ENCODE results near the gene GRIP1. TPM values are rescaled to one million over a fixed set of nuclear protein-coding genes. Genes with fewer than 3 reads are reported as not detected.

The GRIP1 gene
- total RNA-seq, 4 donors from 2014 or later = 0.22 to 3.0 (median 1.6) TPM

DNA sequence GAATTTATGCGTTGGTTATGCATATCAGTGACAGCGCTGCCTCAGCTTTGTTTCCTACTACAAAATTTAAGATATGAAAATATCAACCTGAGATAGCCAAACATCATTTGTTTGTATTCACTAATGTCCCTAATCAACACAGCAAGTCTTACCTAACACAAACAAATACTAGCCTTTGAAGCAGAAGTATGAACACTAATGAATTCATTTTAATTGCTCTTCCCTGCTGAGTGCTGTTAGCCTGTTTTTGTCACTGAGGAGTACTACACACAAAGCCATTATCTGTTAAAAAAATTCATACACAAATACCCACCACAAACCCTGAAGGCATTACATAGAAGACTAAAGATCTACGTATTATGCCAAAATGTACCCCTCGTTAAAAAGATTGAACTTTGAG is 225.8 kb downstream of the GRIP1 start:
- H3K27me3 ChIP-seq = no peaks in the 10 kb centered on the region
- no peak overlapping the region for H3K27ac ChIP-seq
- WGBS, 2 donors = 69 to 76% methylated on average over 4 of the region's 4 CpGs

DNA sequence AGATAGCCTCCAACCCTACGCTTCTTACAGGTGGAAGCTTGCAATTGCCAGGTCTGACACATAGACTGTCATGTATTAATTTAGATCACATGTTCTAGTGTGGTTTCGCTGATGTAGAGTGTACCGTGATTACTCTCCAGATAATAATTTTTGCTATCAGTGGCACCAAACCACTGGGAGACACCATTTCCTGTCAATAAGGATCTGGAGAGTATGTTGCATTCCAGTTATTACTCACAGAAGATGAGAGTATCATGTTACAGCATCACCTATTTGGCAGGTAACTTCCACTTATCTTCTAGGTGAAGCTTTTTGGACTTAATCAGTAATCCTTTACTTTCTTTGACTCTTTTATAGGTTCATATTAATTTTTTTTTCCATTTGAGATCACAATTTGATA is 229.3 kb downstream of the GRIP1 start:
- Histone ChIP-seq H3K4me3 (no peak overlapping the region), H3K36me3 (no peaks in the 10 kb centered on the region), H3K4me1 (no peaks in the 10 kb centered on the region), H3K9me3 (no peaks in the 10 kb centered on the region), H3K27me3 (no peaks in the 10 kb centered on the region), H3K27ac (no peak overlapping the region)
- WGBS, 2 donors = 89 to 93% methylated on average over 3 of the region's 3 CpGs
- DNase-seq (ENCODE audit: low spot score in 2 of 2) = no peak
- no peak for TF ChIP-seq EP300 (IDR thresholded peaks at IDR 0.05)
- TF ChIP-seq POLR2A (IDR thresholded peaks at IDR 0.05) = no peak
- TF ChIP-seq, protein P1, sequence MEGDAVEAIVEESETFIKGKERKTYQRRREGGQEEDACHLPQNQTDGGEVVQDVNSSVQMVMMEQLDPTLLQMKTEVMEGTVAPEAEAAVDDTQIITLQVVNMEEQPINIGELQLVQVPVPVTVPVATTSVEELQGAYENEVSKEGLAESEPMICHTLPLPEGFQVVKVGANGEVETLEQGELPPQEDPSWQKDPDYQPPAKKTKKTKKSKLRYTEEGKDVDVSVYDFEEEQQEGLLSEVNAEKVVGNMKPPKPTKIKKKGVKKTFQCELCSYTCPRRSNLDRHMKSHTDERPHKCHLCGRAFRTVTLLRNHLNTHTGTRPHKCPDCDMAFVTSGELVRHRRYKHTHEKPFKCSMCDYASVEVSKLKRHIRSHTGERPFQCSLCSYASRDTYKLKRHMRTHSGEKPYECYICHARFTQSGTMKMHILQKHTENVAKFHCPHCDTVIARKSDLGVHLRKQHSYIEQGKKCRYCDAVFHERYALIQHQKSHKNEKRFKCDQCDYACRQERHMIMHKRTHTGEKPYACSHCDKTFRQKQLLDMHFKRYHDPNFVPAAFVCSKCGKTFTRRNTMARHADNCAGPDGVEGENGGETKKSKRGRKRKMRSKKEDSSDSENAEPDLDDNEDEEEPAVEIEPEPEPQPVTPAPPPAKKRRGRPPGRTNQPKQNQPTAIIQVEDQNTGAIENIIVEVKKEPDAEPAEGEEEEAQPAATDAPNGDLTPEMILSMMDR (IDR thresholded peaks at IDR 0.05) = no peak

More for the DNA sequence above, 225.8 kb downstream of the GRIP1 start:
- H3K4me1 ChIP-seq = no peaks in the 10 kb centered on the region
- no peak overlapping the region for H3K4me3 ChIP-seq
- no peak for DNase-seq (ENCODE audit: low spot score in 2 of 2)
- H3K36me3 ChIP-seq = no peaks in the 10 kb centered on the region
- no peaks in the 10 kb centered on the region for H3K9me3 ChIP-seq
- TF ChIP-seq EP300 (IDR thresholded peaks at IDR 0.05) (no peak), POLR2A (IDR thresholded peaks at IDR 0.05) (no peak)
- TF ChIP-seq, protein P1 (IDR thresholded peaks at IDR 0.05) = no peak

DNA sequence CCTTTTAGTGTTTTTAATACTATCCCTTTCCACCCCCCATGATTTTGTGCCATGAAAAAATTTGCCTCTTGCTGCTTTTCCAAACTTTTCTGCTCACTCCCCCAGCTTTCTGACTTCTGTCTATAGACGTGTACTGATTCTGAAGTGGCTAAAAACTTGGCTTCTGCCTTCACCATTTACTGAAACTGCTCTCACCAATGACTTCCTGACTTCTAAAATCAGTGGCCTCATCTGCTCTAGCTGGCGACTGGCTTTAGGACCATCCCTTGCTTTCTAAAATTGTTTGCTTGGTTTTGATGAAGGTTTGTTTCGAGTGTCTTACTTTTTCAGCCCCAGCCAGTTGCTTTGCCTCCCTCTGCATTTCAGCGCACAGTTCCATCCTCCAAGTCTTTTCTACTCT is 231.2 kb downstream of the GRIP1 start:
- Histone ChIP-seq H3K36me3 (no peaks in the 10 kb centered on the region), H3K27me3 (no peaks in the 10 kb centered on the region), H3K9me3 (no peaks in the 10 kb centered on the region), H3K4me3 (no peak overlapping the region), H3K27ac (no peak overlapping the region), H3K4me1 (no peaks in the 10 kb centered on the region)
- no peak for TF ChIP-seq POLR2A (IDR thresholded peaks at IDR 0.05)
- TF ChIP-seq EP300 (IDR thresholded peaks at IDR 0.05) = no peak
- TF ChIP-seq, protein P1 (IDR thresholded peaks at IDR 0.05) = no peak
- no peak for DNase-seq (ENCODE audit: low spot score in 2 of 2)
- WGBS, 2 donors = 83 to 87% methylated on average over 4 of the region's 4 CpGs

DNA sequence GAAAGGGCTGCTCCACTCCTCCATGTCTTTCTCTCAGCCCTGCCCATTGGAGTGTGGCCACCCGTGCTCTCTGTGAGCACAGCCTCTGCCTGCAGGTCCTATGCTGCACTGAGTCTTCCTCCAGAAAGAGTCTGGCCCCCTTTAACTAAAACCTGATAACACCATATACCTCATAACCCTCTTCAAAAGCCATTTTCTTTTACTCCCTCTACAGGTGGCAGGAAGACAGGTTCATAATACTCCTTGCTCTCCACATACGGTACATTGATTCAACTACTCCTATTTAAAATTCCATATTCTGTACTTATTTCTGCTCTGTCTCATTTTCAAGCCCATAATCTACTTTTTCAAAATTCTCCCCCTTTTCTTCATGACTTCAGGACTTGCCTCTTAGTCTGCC is 232.6 kb downstream of the GRIP1 start:
- WGBS, 2 donors = 83 to 88% methylated on average over 2 of the region's 2 CpGs
- H3K9me3 ChIP-seq = no peaks in the 10 kb centered on the region
- H3K27me3 ChIP-seq = no peaks in the 10 kb centered on the region
- H3K4me3 ChIP-seq = no peak overlapping the region
- H3K36me3 ChIP-seq = no peaks in the 10 kb centered on the region
- TF ChIP-seq, protein P1 (IDR thresholded peaks at IDR 0.05) = no peak
- TF ChIP-seq EP300 (IDR thresholded peaks at IDR 0.05) (no peak), POLR2A (IDR thresholded peaks at IDR 0.05) (no peak)
- no peak for DNase-seq (ENCODE audit: low spot score in 2 of 2)
- H3K27ac ChIP-seq = no peak overlapping the region
- H3K4me1 ChIP-seq = no peaks in the 10 kb centered on the region

DNA sequence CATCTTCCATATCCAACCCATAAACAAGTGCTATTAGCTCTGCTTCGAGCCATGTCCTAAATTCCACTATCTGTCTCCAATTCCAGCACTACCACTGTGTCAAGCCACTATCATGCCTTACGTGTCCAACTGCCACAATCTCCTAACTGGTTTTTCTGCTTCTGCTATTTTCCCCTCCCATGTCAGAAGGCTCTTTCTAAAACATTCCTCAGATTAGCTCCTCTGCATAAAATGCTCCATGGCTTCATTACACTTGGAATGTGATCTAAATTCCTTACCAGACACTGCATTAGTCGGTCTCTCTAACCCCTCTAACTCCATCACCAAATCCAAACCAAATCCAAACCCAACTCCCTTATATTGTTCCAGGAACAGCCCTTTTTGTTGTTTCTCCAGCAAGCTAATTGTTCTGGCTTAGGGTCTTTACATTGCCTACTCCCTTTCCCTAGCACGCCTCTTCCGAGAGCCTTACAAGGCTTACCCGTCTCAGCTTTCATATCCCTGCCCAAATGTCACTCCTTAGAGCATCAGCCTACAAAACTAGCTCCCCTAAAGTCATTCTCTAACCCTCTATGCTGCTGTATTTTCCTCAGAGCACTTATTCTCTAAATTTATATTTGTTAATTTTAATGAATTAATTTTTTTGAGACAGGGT is 236.8 kb downstream of the GRIP1 start:
- WGBS, 2 donors = 87 to 91% methylated on average over 6 of the region's 6 CpGs

More for the DNA sequence above, 236.8 kb downstream of the GRIP1 start:
- H3K9me3 ChIP-seq = no peaks in the 10 kb centered on the region
- DNase-seq (ENCODE audit: low spot score in 2 of 2) = no peak
- no peak overlapping the region for H3K27ac ChIP-seq
- H3K27me3 ChIP-seq = no peaks in the 10 kb centered on the region
- TF ChIP-seq, protein P1 (IDR thresholded peaks at IDR 0.05) = no peak
- no peak for TF ChIP-seq EP300 (IDR thresholded peaks at IDR 0.05)
- no peak for TF ChIP-seq POLR2A (IDR thresholded peaks at IDR 0.05)
- H3K36me3 ChIP-seq = no peaks in the 10 kb centered on the region
- H3K4me1 ChIP-seq = no peaks in the 10 kb centered on the region
- H3K4me3 ChIP-seq = no peak overlapping the region

Measured in tibial nerve (tissue), 4 donors.